CD4-positive, alpha-beta T cell treated with Interleukin-17A for 4 hours (primary cell): Measurements from ENCODE around the gene ZNF3.

ENCODE experiments used
- DNase-seq: peaks from one replicate; pipeline ENCODE4 v3.0.0-alpha.2; 2020; ENCODE audit warnings: mixed read lengths

Gene ZNF3

DNA sequence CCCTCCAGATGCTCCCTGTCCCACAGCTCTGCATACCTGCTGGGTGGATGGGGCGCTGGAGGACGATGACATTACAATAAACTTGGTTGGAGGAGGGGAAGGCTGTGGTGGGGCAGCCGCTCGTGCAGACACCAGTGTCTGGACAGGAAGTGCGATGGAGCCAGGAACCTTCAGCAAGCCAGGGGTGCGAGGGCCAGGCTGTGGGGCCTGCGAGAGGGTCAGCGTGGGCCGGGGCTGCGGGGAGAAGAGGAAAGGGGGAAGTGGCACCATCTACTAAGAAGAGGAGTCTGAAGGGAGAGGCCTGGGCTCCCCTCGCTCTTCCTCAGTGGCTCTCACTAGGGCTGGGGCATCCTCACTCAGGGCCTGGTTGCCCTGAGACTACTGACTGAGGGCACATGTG is 26.4 kb upstream of the ZNF3 start:
- DNase-seq, result no peak

GRCh38 chr7:100107125-100107737 is 25.7 kb upstream of the ZNF3 start:
- no peak for DNase-seq

GRCh38 chr7:100106633-100107032 is 25.1 kb upstream of the ZNF3 start:
- DNase-seq, result no peak

DNA sequence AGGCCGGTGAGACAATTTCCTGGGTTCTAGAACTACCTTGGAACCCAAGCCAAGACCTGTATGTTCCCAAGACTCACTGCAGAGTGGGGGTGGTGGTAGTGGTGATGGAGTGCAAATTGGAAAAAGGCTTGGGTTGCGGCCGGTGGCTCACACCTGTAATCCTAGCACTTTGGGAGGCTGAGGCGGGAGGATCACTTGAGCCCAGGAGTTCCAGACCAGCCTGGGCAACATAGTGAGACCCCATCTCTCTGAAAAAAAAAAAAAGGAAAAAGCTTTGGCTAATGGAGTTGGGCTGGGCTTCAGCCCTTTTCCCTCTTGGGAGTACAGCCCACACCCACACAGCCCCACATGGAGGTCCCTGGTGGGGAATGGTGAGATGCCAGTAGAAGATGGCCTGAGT is 24.0 kb upstream of the ZNF3 start:
- no peak for DNase-seq

DNA sequence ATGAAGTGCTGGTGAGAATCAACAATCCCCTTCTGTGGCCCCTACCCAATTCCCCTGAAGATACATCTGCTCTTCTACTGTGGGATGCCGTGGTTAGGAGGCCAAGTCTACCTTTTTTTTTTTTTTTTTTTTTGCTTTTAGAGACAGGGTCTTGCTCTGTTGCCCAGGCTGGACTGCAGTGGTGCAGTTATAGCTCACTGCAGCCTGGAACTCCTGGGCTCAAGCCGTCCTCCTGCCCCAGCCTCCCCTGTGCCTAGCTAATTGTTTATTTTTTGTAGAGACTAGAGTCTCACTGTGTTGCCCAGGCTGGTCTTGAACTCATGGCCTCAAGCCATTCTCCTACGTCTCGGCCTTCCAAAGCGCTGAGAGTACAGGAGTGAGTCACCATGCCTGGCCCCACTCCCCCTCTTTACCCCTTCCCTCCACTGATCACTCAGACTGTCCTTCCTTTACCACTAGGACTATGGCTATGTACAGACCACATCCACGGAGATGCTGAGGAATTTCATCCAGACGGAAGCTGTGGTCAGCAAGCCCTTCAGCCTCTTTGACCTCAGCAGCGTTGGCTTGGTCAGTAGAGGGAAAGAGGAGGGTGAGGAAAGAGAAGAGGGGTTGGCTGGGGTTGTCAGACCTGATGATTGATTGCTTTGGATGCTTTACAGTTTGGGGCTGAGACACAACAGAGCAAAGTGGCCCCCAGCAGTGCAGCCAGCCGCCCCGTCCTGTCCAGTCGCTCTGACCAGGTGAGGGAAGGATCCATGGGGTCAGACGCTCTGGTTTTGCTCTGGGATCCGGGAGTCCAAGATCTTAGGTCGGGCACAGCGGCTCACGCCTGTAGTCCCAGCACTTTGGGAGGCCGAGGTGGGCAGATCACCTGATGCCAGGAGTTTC is 21.7 kb upstream of the ZNF3 start:
- no peak for DNase-seq

DNA sequence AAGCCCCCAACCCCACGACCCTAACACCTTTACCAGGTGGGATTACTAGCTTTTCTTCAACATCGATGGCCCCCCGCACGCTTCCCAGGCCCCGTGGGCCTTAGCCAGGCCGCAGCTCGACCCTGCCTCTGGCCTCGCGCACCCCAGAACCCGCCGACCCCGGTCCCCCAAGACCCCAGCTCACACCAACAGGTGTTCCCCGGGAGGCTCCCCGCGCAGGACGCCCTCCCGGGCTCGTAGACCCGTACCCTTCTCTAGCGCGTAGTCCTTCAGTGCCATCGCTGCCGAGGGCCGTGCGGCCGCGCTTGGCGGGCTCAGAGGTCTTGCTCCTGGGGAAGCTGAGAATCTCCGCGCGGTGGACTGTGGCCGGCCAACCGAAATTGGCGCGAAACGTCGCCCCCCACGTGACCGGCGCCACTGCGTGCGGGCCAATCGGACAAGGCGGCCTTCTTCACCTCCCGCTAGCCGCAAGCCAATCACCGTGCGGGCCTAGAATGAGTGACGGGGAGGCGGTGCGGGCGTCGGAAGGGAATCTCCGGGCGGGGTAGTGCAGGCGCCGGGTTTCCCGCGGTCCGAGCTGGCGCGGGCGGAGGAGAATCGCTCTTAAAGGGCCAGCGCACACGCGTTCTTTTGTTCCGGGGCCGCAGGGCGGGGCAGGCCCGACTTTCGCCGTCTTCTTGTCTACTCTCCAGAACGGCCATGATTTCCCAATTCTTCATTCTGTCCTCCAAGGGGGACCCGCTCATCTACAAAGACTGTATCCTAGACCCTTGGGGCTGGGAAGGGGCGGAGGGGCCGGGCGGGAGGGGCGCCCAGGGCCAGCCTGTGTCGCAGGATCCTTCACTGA is 19.7 kb upstream of the ZNF3 start, which contains the start of the genes AP4M1 and MCM7:
AP4M1 (plus strand) TSS at position 628 of the 847 bp plus-strand sequence; CDS start at position 700, 72 bp downstream.
MCM7 (minus strand) TSS at position 382 of the 847 bp plus-strand sequence; CDS start at position 279, 103 bp downstream.
- peak; percentile 95 for DNase-seq

GRCh38 chr7:100100420-100101015 is 19.0 kb upstream of the ZNF3 start:
- DNase-seq, result peak; percentile 87

GRCh38 chr7:100099452-100099851 is 17.9 kb upstream of the ZNF3 start:
- DNase-seq, result no peak

GRCh38 chr7:100098913-100099312 is 17.4 kb upstream of the ZNF3 start:
- no peak for DNase-seq

- DNase-seq, result no peak
Measured at GRCh38 chr7:100095704-100096103, 14.2 kb upstream of the ZNF3 start.

DNA sequence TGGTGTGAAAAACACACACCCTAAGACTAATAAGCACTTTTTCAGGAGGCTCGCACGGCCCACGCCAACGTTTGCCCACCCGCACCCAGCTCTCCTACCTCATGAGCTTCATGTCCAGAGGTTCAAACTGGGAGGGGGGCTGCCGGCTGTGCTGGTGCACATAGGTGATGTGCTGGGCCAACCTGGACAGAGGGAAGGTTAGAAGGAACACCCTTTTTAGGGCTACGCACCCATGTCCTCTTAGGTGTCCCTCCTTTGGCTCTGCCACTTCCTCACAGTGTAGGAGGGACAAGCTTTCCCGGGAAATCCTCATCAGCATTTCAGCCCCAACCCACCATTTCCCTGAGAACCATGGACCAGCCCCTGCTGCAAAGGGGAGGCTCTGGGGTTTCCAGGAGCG is 13.8 kb upstream of the ZNF3 start:
- DNase-seq, result no peak

DNA sequence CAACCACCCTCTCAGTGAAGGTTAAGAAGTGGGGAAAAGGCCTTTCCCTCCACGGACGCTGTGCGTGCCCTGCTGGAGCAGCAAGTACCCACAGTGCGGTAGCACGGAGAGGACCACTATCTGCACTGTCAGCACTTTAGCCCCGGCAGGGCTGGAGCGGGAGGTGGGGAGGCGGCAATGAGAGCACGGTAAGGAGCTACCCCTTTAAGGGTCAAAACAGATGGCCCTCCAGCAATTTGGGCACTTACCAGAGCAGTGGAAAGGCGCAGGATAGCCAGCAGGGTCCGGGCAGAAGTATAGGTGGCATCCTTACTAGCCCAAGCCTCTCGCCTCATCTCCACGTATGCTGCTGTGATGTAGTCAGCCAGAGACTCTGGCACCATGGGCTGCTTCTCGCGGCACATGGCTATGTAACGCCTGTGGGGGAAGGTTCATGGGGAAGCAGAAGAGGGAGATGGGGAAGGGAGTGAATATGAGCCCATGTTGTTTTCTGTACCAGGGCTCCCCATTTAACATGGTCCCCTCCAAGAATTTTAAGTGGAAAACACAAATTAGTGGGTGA is 12.5 kb upstream of the ZNF3 start:
- no peak for DNase-seq

- DNase-seq, result no peak
Measured at GRCh38 chr7:100093498-100093897, 12.0 kb upstream of the ZNF3 start.

DNA sequence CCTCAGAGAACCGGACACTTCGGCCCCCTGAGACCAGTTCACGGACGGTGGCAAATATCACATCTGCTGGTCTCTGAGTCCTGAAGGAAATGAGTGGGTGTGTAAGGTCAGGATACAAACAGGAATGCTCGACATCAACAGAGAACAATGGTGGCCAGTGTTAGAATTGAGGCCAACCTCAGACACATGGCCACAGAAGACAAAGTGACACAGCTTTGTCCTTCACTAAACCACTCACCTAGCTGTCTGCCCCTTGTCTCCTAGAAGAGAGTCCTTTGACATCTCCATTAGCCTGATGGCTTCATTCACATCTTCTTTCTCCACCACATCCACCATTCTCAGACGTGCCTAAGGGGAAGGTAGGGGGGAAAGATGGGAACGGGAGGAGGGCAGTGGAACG is 11.5 kb upstream of the ZNF3 start:
- DNase-seq, result no peak

- no peak for DNase-seq
Measured at GRCh38 chr7:100091411-100092181, 10.1 kb upstream of the ZNF3 start.

DNA sequence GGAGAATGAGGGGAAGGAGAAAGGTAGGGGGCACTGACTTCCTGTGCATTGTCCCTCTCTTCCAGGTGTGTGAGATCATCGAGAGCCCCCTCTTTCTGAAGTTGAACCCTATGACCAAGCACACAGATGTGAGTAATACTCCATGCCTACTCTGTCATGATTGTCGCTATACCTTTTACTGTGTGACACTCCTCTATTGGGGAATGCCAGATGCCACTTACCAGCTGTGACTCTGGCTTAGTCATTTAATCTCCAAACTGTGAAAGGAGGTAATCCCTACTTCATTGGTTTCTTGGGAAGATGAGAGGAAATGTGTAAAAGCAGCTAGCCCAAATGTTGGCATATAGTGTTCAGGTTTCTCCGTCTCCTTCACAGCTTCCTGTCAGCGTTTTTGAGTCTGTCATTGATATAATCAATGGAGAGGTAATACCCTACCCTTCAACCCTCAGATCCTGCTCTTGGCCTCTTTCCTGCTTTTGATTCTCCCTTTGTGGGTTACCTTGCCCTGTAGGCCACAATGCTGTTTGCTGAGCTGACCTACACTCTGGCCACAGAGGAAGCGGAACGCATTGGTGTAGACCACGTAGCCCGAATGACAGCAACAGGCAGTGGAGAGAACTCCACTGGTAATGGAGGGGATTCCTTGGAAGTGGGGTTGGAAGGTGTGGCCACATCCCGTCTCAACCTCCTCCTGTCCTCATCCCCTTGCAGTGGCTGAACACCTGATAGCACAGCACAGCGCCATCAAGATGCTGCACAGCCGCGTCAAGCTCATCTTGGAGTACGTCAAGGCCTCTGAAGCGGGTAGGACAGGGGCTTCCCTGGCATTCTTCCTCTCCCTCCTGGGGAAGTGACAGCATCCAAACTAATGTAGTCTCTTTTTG is 9.2 kb upstream of the ZNF3 start:
- DNase-seq, result no peak

DNA sequence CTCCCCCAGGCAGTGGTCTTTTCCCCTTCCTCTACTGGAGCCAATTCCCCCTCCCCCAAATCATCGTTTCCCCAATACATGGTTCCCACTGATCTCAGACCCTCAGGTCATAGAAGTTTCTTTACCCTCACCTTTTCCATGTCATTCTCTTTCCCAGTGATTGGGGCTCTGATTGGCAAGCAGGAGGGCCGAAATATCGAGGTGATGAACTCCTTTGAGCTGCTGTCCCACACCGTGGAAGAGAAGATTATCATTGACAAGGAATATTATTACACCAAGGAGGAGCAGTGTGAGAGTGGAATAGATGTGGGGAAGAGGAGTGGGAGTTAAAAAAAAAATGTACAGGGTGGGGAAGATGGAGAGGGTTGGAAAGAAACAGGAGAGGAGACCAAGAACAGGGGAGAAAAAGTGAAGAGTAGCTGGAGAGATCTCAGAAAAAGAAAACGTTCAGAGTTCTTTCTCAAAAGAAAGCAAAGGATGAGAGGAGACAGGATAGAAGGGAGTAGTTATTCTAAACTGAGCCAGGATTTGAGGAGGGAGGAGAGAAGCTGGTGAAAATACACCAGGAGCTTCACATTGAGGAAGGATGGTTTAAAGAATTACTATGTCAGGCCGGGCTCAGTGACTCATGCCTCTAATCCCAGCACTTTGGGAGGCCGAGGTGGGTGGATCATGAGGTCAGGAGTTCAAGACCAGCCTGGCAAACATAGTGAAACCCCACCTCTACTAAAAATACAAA is 8.1 kb upstream of the ZNF3 start:
- DNase-seq, result no peak

GRCh38 chr7:100088621-100089457 is 7.3 kb upstream of the ZNF3 start, which contains the start of gene COPS6:
Gene COPS6 (plus strand): TSS chr7:100088969. CDS start chr7:100088991, 22 bp downstream.
- peak; percentile 91 for DNase-seq
